Measurements from ENCODE around the gene CXCL12.

CXCL12 gene

DNA sequence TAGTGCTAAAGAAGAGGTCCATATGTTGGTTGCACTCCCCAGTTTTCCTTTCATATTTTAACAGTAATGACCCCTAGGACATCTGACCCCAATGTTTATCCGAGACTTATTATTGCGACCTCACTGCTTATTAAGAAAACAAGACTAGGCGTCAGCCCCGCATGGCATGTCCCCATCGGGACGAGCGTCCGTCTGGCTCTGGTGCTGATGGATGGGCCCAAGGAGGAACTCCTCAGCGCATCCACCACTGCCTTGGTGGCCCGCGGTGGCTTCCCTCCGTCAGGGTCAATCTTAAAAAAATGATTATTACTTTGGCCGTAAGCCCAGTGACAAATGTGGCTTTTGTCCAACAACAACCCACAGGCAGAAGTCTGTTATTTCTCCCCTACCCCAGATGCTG lies 40.1 kb upstream of the CXCL12 start:
- no peak for ATAC-seq
- no peak for TF ChIP-seq ZNF8 (CRISPR knock-in tag; IDR thresholded peaks at IDR 0.05)
- TF ChIP-seq, protein P1, sequence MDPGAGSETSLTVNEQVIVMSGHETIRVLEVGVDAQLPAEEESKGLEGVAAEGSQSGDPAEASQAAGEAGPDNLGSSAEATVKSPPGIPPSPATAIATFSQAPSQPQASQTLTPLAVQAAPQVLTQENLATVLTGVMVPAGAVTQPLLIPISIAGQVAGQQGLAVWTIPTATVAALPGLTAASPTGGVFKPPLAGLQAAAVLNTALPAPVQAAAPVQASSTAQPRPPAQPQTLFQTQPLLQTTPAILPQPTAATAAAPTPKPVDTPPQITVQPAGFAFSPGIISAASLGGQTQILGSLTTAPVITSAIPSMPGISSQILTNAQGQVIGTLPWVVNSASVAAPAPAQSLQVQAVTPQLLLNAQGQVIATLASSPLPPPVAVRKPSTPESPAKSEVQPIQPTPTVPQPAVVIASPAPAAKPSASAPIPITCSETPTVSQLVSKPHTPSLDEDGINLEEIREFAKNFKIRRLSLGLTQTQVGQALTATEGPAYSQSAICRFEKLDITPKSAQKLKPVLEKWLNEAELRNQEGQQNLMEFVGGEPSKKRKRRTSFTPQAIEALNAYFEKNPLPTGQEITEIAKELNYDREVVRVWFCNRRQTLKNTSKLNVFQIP (CRISPR knock-in tag; IDR thresholded peaks at IDR 0.05; ENCODE audit: borderline replicate concordance, low read depth), result no peak

DNA sequence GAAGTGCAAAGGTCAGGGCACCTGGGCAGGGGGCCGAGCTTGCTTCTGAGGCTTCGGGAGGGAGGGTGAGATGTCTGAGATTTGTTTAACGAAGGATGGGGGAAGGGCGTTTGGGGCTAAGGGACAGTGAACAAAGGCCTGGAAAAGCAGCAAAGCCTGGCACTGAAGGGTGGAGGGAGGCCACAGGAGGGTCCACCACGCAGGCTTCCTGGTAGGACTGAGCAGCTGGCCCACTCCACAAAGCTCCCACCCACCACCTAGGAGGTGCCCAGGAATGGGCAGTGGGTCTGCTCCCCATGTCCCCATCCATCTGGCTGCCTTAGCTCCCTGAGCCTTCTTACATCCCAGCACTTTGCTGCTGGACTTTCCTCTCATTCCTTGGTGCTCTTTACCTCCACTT lies 39.4 kb upstream of the CXCL12 start:
- ATAC-seq, result no peak
- TF ChIP-seq, protein P2, sequence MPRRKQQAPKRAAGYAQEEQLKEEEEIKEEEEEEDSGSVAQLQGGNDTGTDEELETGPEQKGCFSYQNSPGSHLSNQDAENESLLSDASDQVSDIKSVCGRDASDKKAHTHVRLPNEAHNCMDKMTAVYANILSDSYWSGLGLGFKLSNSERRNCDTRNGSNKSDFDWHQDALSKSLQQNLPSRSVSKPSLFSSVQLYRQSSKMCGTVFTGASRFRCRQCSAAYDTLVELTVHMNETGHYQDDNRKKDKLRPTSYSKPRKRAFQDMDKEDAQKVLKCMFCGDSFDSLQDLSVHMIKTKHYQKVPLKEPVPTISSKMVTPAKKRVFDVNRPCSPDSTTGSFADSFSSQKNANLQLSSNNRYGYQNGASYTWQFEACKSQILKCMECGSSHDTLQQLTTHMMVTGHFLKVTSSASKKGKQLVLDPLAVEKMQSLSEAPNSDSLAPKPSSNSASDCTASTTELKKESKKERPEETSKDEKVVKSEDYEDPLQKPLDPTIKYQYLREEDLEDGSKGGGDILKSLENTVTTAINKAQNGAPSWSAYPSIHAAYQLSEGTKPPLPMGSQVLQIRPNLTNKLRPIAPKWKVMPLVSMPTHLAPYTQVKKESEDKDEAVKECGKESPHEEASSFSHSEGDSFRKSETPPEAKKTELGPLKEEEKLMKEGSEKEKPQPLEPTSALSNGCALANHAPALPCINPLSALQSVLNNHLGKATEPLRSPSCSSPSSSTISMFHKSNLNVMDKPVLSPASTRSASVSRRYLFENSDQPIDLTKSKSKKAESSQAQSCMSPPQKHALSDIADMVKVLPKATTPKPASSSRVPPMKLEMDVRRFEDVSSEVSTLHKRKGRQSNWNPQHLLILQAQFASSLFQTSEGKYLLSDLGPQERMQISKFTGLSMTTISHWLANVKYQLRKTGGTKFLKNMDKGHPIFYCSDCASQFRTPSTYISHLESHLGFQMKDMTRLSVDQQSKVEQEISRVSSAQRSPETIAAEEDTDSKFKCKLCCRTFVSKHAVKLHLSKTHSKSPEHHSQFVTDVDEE (CRISPR knock-in tag; IDR thresholded peaks at IDR 0.05), result no peak
- TF ChIP-seq ISL1 (CRISPR knock-in tag; IDR thresholded peaks at IDR 0.05), result no peak
- TF ChIP-seq, protein P3, sequence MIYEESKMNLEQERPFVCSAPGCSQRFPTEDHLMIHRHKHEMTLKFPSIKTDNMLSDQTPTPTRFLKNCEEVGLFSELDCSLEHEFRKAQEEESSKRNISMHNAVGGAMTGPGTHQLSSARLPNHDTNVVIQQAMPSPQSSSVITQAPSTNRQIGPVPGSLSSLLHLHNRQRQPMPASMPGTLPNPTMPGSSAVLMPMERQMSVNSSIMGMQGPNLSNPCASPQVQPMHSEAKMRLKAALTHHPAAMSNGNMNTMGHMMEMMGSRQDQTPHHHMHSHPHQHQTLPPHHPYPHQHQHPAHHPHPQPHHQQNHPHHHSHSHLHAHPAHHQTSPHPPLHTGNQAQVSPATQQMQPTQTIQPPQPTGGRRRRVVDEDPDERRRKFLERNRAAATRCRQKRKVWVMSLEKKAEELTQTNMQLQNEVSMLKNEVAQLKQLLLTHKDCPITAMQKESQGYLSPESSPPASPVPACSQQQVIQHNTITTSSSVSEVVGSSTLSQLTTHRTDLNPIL (CRISPR knock-in tag; IDR thresholded peaks at IDR 0.05; ENCODE audit: low read depth), result no peak
- no peak for TF ChIP-seq SNAI2 (CRISPR knock-in tag; IDR thresholded peaks at IDR 0.05)
- TF ChIP-seq RARB (CRISPR knock-in tag; IDR thresholded peaks at IDR 0.05), result no peak
- no peak for TF ChIP-seq ZNF8 (CRISPR knock-in tag; IDR thresholded peaks at IDR 0.05)
- no peak for TF ChIP-seq ZC3H10 (CRISPR knock-in tag; IDR thresholded peaks at IDR 0.05)

DNA sequence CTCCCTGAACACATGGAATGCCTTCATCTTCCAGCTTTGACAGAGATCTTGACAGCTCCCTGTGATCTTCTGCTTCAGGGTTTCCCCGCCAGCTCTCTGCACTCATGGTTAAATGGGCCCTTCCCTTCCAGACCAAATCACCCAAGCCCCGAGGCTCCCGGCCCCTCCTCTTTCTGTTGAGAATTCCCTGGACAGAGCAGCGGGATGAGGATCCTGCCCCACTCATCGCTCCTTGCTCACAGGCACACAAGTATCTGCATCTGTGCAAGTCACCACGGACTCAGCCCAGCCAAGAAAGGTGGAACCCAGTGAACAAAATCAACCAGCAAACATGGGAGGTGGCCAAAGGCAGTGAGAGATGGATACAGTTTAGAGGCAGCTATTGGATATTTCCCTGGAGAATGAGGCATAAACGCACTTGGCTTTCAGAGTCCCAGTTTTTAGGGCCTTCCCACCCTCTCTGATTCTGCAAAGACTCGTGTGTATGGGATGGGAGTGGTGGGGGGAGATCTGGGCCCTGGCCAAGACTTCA lies 37.7 kb upstream of the CXCL12 start:
- ATAC-seq, result no peak
- TF ChIP-seq SNAI2 (CRISPR knock-in tag; IDR thresholded peaks at IDR 0.05) (no peak), PPARA (CRISPR knock-in tag; IDR thresholded peaks at IDR 0.05; ENCODE audit: borderline replicate concordance) (no peak), ZC3H10 (CRISPR knock-in tag; IDR thresholded peaks at IDR 0.05) (no peak), ISL1 (CRISPR knock-in tag; IDR thresholded peaks at IDR 0.05) (no peak), TCF4 (CRISPR knock-in tag; IDR thresholded peaks at IDR 0.05; ENCODE audit: borderline replicate concordance) (no peak), ARNTL (CRISPR knock-in tag; IDR thresholded peaks at IDR 0.05; ENCODE audit: borderline replicate concordance, low read depth) (no peak), ZNF8 (CRISPR knock-in tag; IDR thresholded peaks at IDR 0.05) (no peak), ZFP30 (CRISPR knock-in tag; IDR thresholded peaks at IDR 0.05) (no peak), TOX (CRISPR knock-in tag; IDR thresholded peaks at IDR 0.05; ENCODE audit: borderline replicate concordance) (no peak)
- TF ChIP-seq, protein P4, sequence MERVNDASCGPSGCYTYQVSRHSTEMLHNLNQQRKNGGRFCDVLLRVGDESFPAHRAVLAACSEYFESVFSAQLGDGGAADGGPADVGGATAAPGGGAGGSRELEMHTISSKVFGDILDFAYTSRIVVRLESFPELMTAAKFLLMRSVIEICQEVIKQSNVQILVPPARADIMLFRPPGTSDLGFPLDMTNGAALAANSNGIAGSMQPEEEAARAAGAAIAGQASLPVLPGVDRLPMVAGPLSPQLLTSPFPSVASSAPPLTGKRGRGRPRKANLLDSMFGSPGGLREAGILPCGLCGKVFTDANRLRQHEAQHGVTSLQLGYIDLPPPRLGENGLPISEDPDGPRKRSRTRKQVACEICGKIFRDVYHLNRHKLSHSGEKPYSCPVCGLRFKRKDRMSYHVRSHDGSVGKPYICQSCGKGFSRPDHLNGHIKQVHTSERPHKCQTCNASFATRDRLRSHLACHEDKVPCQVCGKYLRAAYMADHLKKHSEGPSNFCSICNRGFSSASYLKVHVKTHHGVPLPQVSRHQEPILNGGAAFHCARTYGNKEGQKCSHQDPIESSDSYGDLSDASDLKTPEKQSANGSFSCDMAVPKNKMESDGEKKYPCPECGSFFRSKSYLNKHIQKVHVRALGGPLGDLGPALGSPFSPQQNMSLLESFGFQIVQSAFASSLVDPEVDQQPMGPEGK (CRISPR knock-in tag; IDR thresholded peaks at IDR 0.05; ENCODE audit: borderline replicate concordance), result no peak
- TF ChIP-seq, protein P1 (CRISPR knock-in tag; IDR thresholded peaks at IDR 0.05; ENCODE audit: borderline replicate concordance, low read depth), result no peak

DNA sequence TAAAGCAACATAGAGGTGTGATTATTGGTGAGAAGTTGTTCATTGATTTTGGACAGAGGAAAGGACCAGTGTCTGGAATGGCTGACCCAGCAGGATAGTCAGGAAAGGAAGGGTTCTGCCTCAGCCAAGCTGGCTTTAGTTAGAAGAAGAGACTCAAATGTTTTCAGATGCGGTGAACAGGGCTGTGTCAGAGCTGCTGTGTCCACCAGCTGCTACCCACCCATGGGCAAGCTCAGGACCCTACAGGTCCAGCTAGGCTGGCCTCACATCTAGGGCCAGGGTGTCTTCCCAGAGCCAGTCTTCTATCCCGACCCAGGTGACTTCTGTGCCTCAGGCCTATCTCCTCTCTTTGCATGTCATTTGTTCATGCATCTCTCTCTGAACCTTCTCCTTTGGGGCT lies 37.3 kb upstream of the CXCL12 start:
- ATAC-seq, result no peak
- TF ChIP-seq, protein P3 (CRISPR knock-in tag; IDR thresholded peaks at IDR 0.05; ENCODE audit: low read depth), result no peak
- TF ChIP-seq, protein P4 (CRISPR knock-in tag; IDR thresholded peaks at IDR 0.05; ENCODE audit: borderline replicate concordance), result no peak
- TF ChIP-seq, protein P2 (CRISPR knock-in tag; IDR thresholded peaks at IDR 0.05), result no peak
- no peak for TF ChIP-seq GLIS3 (CRISPR knock-in tag; IDR thresholded peaks at IDR 0.05)
- no peak for TF ChIP-seq ZNF565 (CRISPR knock-in tag; conservative IDR thresholded peaks at IDR 0.05; ENCODE audit: low read depth)
- TF ChIP-seq RARB (CRISPR knock-in tag; IDR thresholded peaks at IDR 0.05), result no peak
- no peak for TF ChIP-seq ARNTL (CRISPR knock-in tag; IDR thresholded peaks at IDR 0.05; ENCODE audit: borderline replicate concordance, low read depth)
- TF ChIP-seq ZNF8 (CRISPR knock-in tag; IDR thresholded peaks at IDR 0.05), result no peak
